H1 (cell line): Measurements from ENCODE around the gene KLHDC4. TPM values are rescaled to one million over a fixed set of nuclear protein-coding genes. Genes with fewer than 3 reads are reported as not detected.

Source experiments
- CTCF ChIA-PET: fragments of 300-600 bp; sonication (Branson Sonifier 250); formaldehyde crosslinking; loops from one replicate; lab custom pipeline; 2021; ENCODE audit not compliant: partially characterized antibody; lab: Charles Lee
- POLR2A ChIA-PET: fragments of 300-600 bp; sonication (Branson Sonifier 250); formaldehyde crosslinking; loops from one replicate; lab custom pipeline; 2021; ENCODE audit warnings: inconsistent platforms; ENCODE audit not compliant: partially characterized antibody; lab: Charles Lee
- DNase-seq, 2 experiments: peaks; one replicate each; pipeline versions ENCODE4 v3.0.0 to v3.0.0-alpha.2; 2010 to 2022; ENCODE audit warnings: low spot score in 2 of 2, low read depth in 1 of 2, mixed read lengths in 1 of 2
- FAIRE-seq: peaks from 2 replicates; lab custom pipeline; 2011; peaks lifted over from hg19 to GRCh38; lab: Jason Lieb, UNC
- H2AFZ ChIP-seq: 2 replicates; pipeline ENCODE4 v1.8.1; 2012; ENCODE audit warnings: low read length, inconsistent platforms
- H2AK5ac ChIP-seq: 2 replicates; pipeline ENCODE4 v1.6.1; 2013; ENCODE audit warnings: low read depth, low read length
- H2BK120ac ChIP-seq: replicated peaks from 2 replicates; pipeline ENCODE3; 2013; ENCODE audit warnings: low read depth, low read length, inconsistent platforms
- H2BK12ac ChIP-seq: 2 replicates; pipeline ENCODE4 v1.6.1; 2013; ENCODE audit warnings: low read depth, low read length
- H2BK15ac ChIP-seq: 2 replicates; pipeline ENCODE4 v1.6.1; 2013; ENCODE audit warnings: low read length
- H2BK20ac ChIP-seq: 2 replicates; pipeline ENCODE4 v1.6.1; 2013; ENCODE audit warnings: low read length
- H2BK5ac ChIP-seq: 2 replicates; pipeline ENCODE4 v1.6.1; 2013; ENCODE audit warnings: low read depth, low read length
- H3K14ac ChIP-seq: 2 replicates; pipeline ENCODE4 v1.6.1; 2013; ENCODE audit warnings: inconsistent platforms; ENCODE audit not compliant: insufficient read length
- H3K18ac ChIP-seq: 2 replicates; pipeline ENCODE4 v1.6.1; 2013; ENCODE audit warnings: low read length; ENCODE audit errors: extremely low read depth
- H3K23ac ChIP-seq: 2 replicates; pipeline ENCODE4 v1.6.1; 2013; ENCODE audit warnings: inconsistent platforms; ENCODE audit not compliant: insufficient read length
- H3K23me2 ChIP-seq: 2 replicates; pipeline ENCODE4 v1.6.1; 2013; ENCODE audit warnings: low read depth, low read length
- H3K27ac ChIP-seq: 2 replicates; pipeline ENCODE4 v1.6.1; 2011; ENCODE audit warnings: low read depth, low read length, inconsistent platforms
- H3K27me3 ChIP-seq, 4 experiments: replicated peaks in 1 of 4; 1 replicate in 1 of 4; 2 replicates in 3 of 4; pipeline versions ENCODE4 v1.6.1 to v1.8.1; 2011 to 2013; ENCODE audit warnings: low read length in 3 of 4, mild to moderate bottlenecking in 3 of 4, inconsistent platforms in 2 of 4, mixed read lengths in 2 of 4, moderate library complexity in 1 of 4; ENCODE audit not compliant: control insufficient read depth in 3 of 4, insufficient read depth in 3 of 4; ENCODE audit errors: extremely low read depth in 1 of 4
- H3K36me3 ChIP-seq, 4 experiments: 2 replicates each; pipeline versions ENCODE4 v1.6.1 to v1.8.1; 2011 to 2013; ENCODE audit warnings: mild to moderate bottlenecking in 4 of 4, low read length in 3 of 4, moderate library complexity in 2 of 4, control low read depth in 1 of 4, inconsistent platforms in 1 of 4; ENCODE audit not compliant: insufficient read depth in 4 of 4, control insufficient read depth in 2 of 4
- H3K4ac ChIP-seq: replicated peaks from 2 replicates; pipeline ENCODE3; 2013; ENCODE audit warnings: low read length, low read depth, mixed read lengths, inconsistent platforms; ENCODE audit not compliant: insufficient read length
- H3K4me1 ChIP-seq, 4 experiments: replicated peaks in 1 of 4; 1 replicate in 1 of 4; 2 replicates in 3 of 4; pipeline versions ENCODE4 v1.6.1 to v1.8.1; 2011 to 2013; ENCODE audit warnings: low read length in 3 of 4, inconsistent platforms in 2 of 4, mixed read lengths in 1 of 4; ENCODE audit not compliant: insufficient read depth in 4 of 4, control insufficient read depth in 3 of 4
- H3K4me2 ChIP-seq, 2 experiments: 2 replicates each; pipeline versions ENCODE4 v1.6.1 to v1.8.1; 2011 to 2013; ENCODE audit warnings: low read depth in 2 of 2, low read length in 2 of 2, control low read depth in 1 of 2, inconsistent platforms in 1 of 2, mild to moderate bottlenecking in 1 of 2; ENCODE audit not compliant: insufficient read depth in 1 of 2
- H3K4me3 ChIP-seq, 4 experiments: fragments of 200-600, 300-600 bp in 1 of 4; sonication (generic), shearing (Covaris generic), sonication (Bioruptor Twin) in 1 of 4; 2 replicates each; pipeline versions ENCODE4 v1.5.1 to v1.8.1; 2011 to 2016; ENCODE audit warnings: low read length in 4 of 4, low read depth in 3 of 4, control low read depth in 2 of 4, inconsistent platforms in 2 of 4, mild to moderate bottlenecking in 2 of 4, mixed read lengths in 1 of 4, moderate library complexity in 1 of 4; ENCODE audit not compliant: insufficient read depth in 2 of 4; ENCODE audit errors: extremely low read depth in 1 of 4
- H3K56ac ChIP-seq: replicated peaks from 2 replicates; pipeline ENCODE3; 2013; ENCODE audit warnings: low read depth, mild to moderate bottlenecking, mixed read lengths, low read length, inconsistent platforms; ENCODE audit not compliant: insufficient read length
- H3K79me1 ChIP-seq: 2 replicates; pipeline ENCODE4 v1.6.1; 2013; ENCODE audit warnings: low read depth, low read length, control low read depth
- H3K79me2 ChIP-seq, 2 experiments: 2 replicates each; pipeline versions ENCODE4 v1.6.1 to v1.8.1; 2012 to 2013; ENCODE audit warnings: low read length in 2 of 2, mild to moderate bottlenecking in 2 of 2, inconsistent platforms in 1 of 2; ENCODE audit not compliant: insufficient read depth in 2 of 2, control insufficient read depth in 1 of 2
- H3K9ac ChIP-seq, 4 experiments: replicated peaks in 1 of 4; 1 replicate in 1 of 4; 2 replicates in 3 of 4; pipeline versions ENCODE4 v1.6.1 to v1.8.1; 2011 to 2013; ENCODE audit warnings: low read depth in 3 of 4, low read length in 3 of 4, control low read depth in 2 of 4, mild to moderate bottlenecking in 2 of 4, moderate library complexity in 2 of 4, inconsistent platforms in 1 of 4; ENCODE audit errors: extremely low read depth in 1 of 4
- H3K9me3 ChIP-seq, 2 experiments: 2 replicates each; pipeline versions ENCODE4 v1.6.1 to v1.8.1; 2012 to 2013; ENCODE audit warnings: mild to moderate bottlenecking in 2 of 2, moderate library complexity in 2 of 2, control low read depth in 1 of 2, inconsistent platforms in 1 of 2, low read depth in 1 of 2, low read length in 1 of 2, mixed read lengths in 1 of 2; ENCODE audit not compliant: insufficient read depth in 2 of 2
- H4K20me1 ChIP-seq, 2 experiments: replicated peaks in 1 of 2; 2 replicates each; pipeline versions ENCODE3 to v1.8.1; 2011 to 2013; ENCODE audit warnings: inconsistent platforms in 2 of 2, low read length in 2 of 2, mild to moderate bottlenecking in 1 of 2; ENCODE audit not compliant: insufficient read depth in 2 of 2, control insufficient read depth in 1 of 2
- H4K5ac ChIP-seq: 2 replicates; pipeline ENCODE4 v1.6.1; 2013; ENCODE audit warnings: low read length, low read depth, mixed read lengths, inconsistent platforms; ENCODE audit not compliant: insufficient read length
- H4K8ac ChIP-seq: 2 replicates; pipeline ENCODE4 v1.8.0; 2013; ENCODE audit warnings: mild to moderate bottlenecking, moderate library complexity, low read length, inconsistent platforms; ENCODE audit not compliant: insufficient read depth; ENCODE audit errors: extremely low read depth
- H4K91ac ChIP-seq: replicated peaks from 2 replicates; pipeline ENCODE3; 2013; ENCODE audit warnings: low read length, mixed read lengths, inconsistent platforms; ENCODE audit not compliant: insufficient read length
- CEBPB ChIP-seq: IDR thresholded peaks from 2 replicates; pipeline ENCODE4 v1.6.1; 2012; ENCODE audit warnings: low read depth, low read length
- CHD2 ChIP-seq: IDR thresholded peaks from 2 replicates; pipeline ENCODE4 v1.6.1; 2012; ENCODE audit warnings: low read length, improper control_type of control experiment
- HDAC2 ChIP-seq, 2 experiments: fragments of 300-600 bp in 1 of 2; sonication (generic) in 1 of 2; IDR thresholded peaks; 2 replicates each; pipeline ENCODE4 v1.6.1; 2011 to 2012; ENCODE audit warnings: low read depth in 2 of 2, low read length in 2 of 2, mild to moderate bottlenecking in 2 of 2, moderate library complexity in 2 of 2, borderline replicate concordance in 1 of 2, inconsistent platforms in 1 of 2
- MAFK ChIP-seq: IDR thresholded peaks from 2 replicates; pipeline ENCODE4 v1.6.1; 2012; ENCODE audit warnings: low read depth, mild to moderate bottlenecking, improper control_type of control experiment, low read length
- POU5F1 ChIP-seq: IDR thresholded peaks from 2 replicates; pipeline ENCODE4 v1.6.1; 2011; ENCODE audit warnings: low read depth, mild to moderate bottlenecking, low read length, moderate library complexity
- SIX5 ChIP-seq: IDR thresholded peaks from 2 replicates; pipeline ENCODE4 v1.6.1; 2011; ENCODE audit warnings: mild to moderate bottlenecking, low read depth, low read length
- YY1 ChIP-seq: IDR thresholded peaks from 2 replicates; pipeline ENCODE4 v1.6.1; 2011; ENCODE audit warnings: low read depth, mild to moderate bottlenecking, low read length
- WGBS, 2 experiments: shearing (Covaris generic) in 1 of 2; methylation state at CpG; one replicate each; pipeline versions ENCODE4 v1.1.6 to v1.1.7; 2013 to 2015; ENCODE audit warnings: low lambda C conversion rate in 2 of 2, mixed read lengths in 2 of 2, inconsistent platforms in 1 of 2, low coverage in 1 of 2, missing lambda C conversion rate in 1 of 2; ENCODE audit not compliant: insufficient replicate concordance in 2 of 2, insufficient coverage in 1 of 2, insufficient read length in 1 of 2; ENCODE audit errors: extremely low coverage in 1 of 2, missing lambda C conversion rate in 1 of 2; 5-methylcytosine and 5-hydroxymethylcytosine counted together
- polyA plus RNA-seq, 7 experiments: library from polyadenylated mRNA; depleted of rRNA in 3 of 7; stranded (reverse) in 5 of 7; unstranded in 2 of 7; fragments of >200 nt in 5 of 7; fragments of 200-250 nt in 2 of 7; gene quantifications; 1 replicate in 5 of 7; 2 replicates in 1 of 7; 4 replicates in 1 of 7; pipeline versions ENCODE4 v1.2.1 to v1.2.3, GENCODE V29; 2011 to 2013; ENCODE audit warnings: missing spikeins in 2 of 7, mixed read lengths in 2 of 7
- total RNA-seq: library from RNA; stranded (reverse); fragmentation: NEBNext Ultra II Directional; extraction: Animal tissue kit (Norgen Biotek cat#: 25700); gene quantifications from 2 replicates; pipeline ENCODE4 v1.2.1, GENCODE V29; 2021
- TF ChIP-seq, protein P1 (sequence below): IDR thresholded peaks from 2 replicates; pipeline ENCODE4 v1.6.1; 2012; ENCODE audit warnings: inconsistent platforms
- TF ChIP-seq, protein P2 (sequence below), 3 experiments: IDR thresholded peaks; 1 replicate in 2 of 3; 2 replicates in 1 of 3; pipeline versions ENCODE4 v1.5.1 to v1.6.1; 2011; ENCODE audit warnings: low read length in 3 of 3, mild to moderate bottlenecking in 3 of 3, inconsistent platforms in 2 of 3, low read depth in 1 of 3, moderate library complexity in 1 of 3; ENCODE audit not compliant: insufficient read depth in 1 of 3; ENCODE audit errors: control extremely low read depth in 1 of 3

KLHDC4 gene
- total and polyA plus RNA-seq, 2 of the 8 experiments (the other 6 are each of a cell fraction or from before 2014, with no cell fraction given) = 23.7 to 63.9 TPM

DNA sequence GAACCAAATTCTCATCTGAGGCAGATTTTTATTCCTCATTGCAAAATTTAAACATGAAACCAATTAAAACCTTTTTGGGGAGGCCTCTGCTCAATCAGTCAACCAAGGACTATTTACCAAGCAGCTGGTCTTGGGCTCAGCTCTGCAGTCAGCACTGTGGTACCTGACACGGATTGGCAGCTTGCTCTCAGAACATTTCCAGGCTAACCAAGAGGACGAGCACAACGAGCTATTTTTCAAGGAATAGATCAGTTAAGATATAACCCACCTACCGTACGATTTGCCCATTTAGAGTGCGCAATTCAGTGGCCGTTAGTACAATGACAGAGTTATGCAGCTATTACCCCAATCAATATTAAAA, 26.4 kb upstream of the KLHDC4 start:
- no peak overlapping the region for H2BK5ac ChIP-seq
- no peak overlapping the region for H3K23ac ChIP-seq
- H3K79me2 ChIP-seq = no peaks in the 10 kb centered on the region
- H2AFZ ChIP-seq = no peak overlapping the region
- no peaks in the 10 kb centered on the region for H3K4me1 ChIP-seq
- H4K8ac ChIP-seq = no peak overlapping the region
- no peak overlapping the region for H2BK20ac ChIP-seq
- FAIRE-seq = no peak
- H3K9me3 ChIP-seq = no peaks in the 10 kb centered on the region
- no peak overlapping the region for H3K4ac ChIP-seq
- no peak overlapping the region for H3K18ac ChIP-seq
- H3K23me2 ChIP-seq = no peaks in the 10 kb centered on the region
- TF ChIP-seq YY1 = no peak
- TF ChIP-seq CEBPB = no peak
- no peak for TF ChIP-seq CHD2
- TF ChIP-seq POU5F1 = no peak
- TF ChIP-seq, protein P1, sequence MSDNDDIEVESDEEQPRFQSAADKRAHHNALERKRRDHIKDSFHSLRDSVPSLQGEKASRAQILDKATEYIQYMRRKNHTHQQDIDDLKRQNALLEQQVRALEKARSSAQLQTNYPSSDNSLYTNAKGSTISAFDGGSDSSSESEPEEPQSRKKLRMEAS = no peak
- TF ChIP-seq, protein P2, sequence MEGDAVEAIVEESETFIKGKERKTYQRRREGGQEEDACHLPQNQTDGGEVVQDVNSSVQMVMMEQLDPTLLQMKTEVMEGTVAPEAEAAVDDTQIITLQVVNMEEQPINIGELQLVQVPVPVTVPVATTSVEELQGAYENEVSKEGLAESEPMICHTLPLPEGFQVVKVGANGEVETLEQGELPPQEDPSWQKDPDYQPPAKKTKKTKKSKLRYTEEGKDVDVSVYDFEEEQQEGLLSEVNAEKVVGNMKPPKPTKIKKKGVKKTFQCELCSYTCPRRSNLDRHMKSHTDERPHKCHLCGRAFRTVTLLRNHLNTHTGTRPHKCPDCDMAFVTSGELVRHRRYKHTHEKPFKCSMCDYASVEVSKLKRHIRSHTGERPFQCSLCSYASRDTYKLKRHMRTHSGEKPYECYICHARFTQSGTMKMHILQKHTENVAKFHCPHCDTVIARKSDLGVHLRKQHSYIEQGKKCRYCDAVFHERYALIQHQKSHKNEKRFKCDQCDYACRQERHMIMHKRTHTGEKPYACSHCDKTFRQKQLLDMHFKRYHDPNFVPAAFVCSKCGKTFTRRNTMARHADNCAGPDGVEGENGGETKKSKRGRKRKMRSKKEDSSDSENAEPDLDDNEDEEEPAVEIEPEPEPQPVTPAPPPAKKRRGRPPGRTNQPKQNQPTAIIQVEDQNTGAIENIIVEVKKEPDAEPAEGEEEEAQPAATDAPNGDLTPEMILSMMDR (IDR thresholded peaks at IDR 0.05; ENCODE audit: control extremely low read depth in 1 of 3, insufficient read depth in 1 of 3, low read depth in 1 of 3, low read length in 3 of 3) = no peak
- no peak for TF ChIP-seq MAFK
- TF ChIP-seq SIX5 = no peak
- no peak for TF ChIP-seq HDAC2 (IDR thresholded peaks at IDR 0.05; ENCODE audit: borderline replicate concordance in 1 of 2, low read depth in 2 of 2, low read length in 2 of 2)
- TF ChIP-seq, all 59 proteins: peak for 0
- no peak overlapping the region for H4K5ac ChIP-seq
- no peak overlapping the region for H3K27ac ChIP-seq
- H4K20me1 ChIP-seq = no peaks in the 10 kb centered on the region
- no peak overlapping the region for H3K4me2 ChIP-seq
- WGBS, 2 experiments = 84% methylated on average over 7 of the region's 7 CpGs; no CpG with 5 or more reads in 1 of the 2 experiments
- H3K56ac ChIP-seq = no peak overlapping the region
- no peak overlapping the region for H3K14ac ChIP-seq
- no peak overlapping the region for H2BK120ac ChIP-seq
- no peak overlapping the region for H2AK5ac ChIP-seq
- no peak for DNase-seq
- no peaks in the 10 kb centered on the region for H3K79me1 ChIP-seq
- POLR2A ChIA-PET = interaction anchor here (0.7 to 3.4 kb wide), 5 partner anchors 10 to 159 kb away, joined by 3 to 18 read pairs (median 3); partner anchors contain the start of gene BANP
- H3K4me3 ChIP-seq = no peak overlapping the region
- no peaks in the 10 kb centered on the region for H3K27me3 ChIP-seq
- CTCF ChIA-PET = interaction anchor here (1.5 to 4.6 kb wide), 7 partner anchors 9 to 79 kb away, joined by 6 to 44 read pairs (median 11); no protein-coding TSS in a partner anchor
- H2BK12ac ChIP-seq = no peak overlapping the region
- no peak overlapping the region for H3K9ac ChIP-seq
- H3K36me3 ChIP-seq = no peaks in the 10 kb centered on the region
- no peak overlapping the region for H2BK15ac ChIP-seq
- no peak overlapping the region for H4K91ac ChIP-seq
